ENCODE results near the gene CARMIL1.

DNA sequence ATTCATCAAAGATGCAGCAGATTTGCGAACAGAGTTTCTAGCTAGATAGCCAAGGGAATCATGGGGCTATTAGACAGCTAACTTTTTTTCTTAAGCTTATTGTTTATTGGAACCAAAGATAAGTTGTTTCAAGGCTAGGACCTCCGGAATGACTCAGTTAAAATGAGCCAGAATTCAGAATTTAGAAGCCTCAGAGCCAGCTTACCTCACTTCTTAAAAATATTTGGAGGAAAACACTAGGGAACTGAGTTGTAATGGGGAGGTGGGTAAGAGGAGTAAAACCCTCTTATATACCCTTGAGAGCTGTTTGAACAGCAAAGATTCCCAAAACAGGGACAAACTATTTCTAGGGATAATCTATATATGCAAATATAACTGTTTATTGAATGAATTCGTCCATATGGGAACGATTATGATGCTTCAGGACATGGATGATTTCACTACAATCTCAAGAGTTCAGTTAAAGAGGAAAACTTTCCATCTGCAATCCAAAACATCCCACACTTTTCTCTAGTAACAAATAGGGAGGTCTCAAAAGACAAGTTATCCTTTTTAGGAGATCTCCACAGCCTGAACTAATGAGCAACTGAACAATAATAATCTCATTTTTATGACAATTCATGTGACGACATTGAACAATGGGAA, 12.6 kb upstream of the CARMIL1 start:
- TF ChIP-seq PKNOX1 (IDR thresholded peaks at IDR 0.05) = no peak
- TF ChIP-seq BHLHE40 (IDR thresholded peaks at IDR 0.05; ENCODE audit: borderline replicate concordance) = no peak
- no peak for TF ChIP-seq ARNT (IDR thresholded peaks at IDR 0.05)
- TF ChIP-seq ELF4 (IDR thresholded peaks at IDR 0.05) = no peak
- no peak for TF ChIP-seq SP1 (IDR thresholded peaks at IDR 0.05)
- TF ChIP-seq ZNF384 (IDR thresholded peaks at IDR 0.05) = no peak
- no peak for TF ChIP-seq FOXK2 (IDR thresholded peaks at IDR 0.05)
- TF ChIP-seq TARDBP (IDR thresholded peaks at IDR 0.05) = no peak
- no peak for TF ChIP-seq SUZ12 (IDR thresholded peaks at IDR 0.05)
- TF ChIP-seq FOXM1 (IDR thresholded peaks at IDR 0.05; ENCODE audit: borderline replicate concordance) = no peak
- no peak for TF ChIP-seq NFRKB (IDR thresholded peaks at IDR 0.05)

Measured in HEK293T (cell line).